ENCODE data around the gene TTI1. TPM values are rescaled to one million over a fixed set of nuclear protein-coding genes. Genes with fewer than 3 reads are reported as not detected.
"Not testable (repeated sequence)": the region's sequence is repeated elsewhere in the genome, so short reads cannot be mapped to it uniquely, and the experiment has no call there.

TTI1 gene
- total RNA-seq, 4 donors from 2014 or later = 5.1 to 14.7 (median 10.5) TPM

- intact Hi-C loops (cut with DNase I) = no loop called here
Observed at GRCh38 chr20:37969949-37970855, 63.1 kb downstream of the TTI1 start.

GRCh38 chr20:37968841-37969401 is 64.3 kb downstream of the TTI1 start:
- no peak overlapping the region for H3K4me3 ChIP-seq
- H3K4me1 ChIP-seq = no peaks in the 10 kb centered on the region
- H3K27me3 ChIP-seq = no peaks in the 10 kb centered on the region
- TF ChIP-seq CTCF (IDR thresholded peaks at IDR 0.05) (no peak), POLR2A (IDR thresholded peaks at IDR 0.05) (no peak)
- 79 to 80% methylated on average over 3 to 6 of the region's 6 CpGs for WGBS, 2 donors
- peaks cover 0 to 13% (median 0%) of the 10 kb centered on the region in 3 donors for H3K9me3 ChIP-seq
- intact Hi-C loops (cut with DNase I) = no loop called here
- H3K27ac ChIP-seq = no peak overlapping the region
- H3K36me3 ChIP-seq = no peaks in the 10 kb centered on the region
- no peak for DNase-seq

More at GRCh38 chr20:37969949-37970855, 63.1 kb downstream of the TTI1 start:
- Histone ChIP-seq H3K27ac (no peak overlapping the region), H3K27me3 (no peaks in the 10 kb centered on the region), H3K4me1 (no peaks in the 10 kb centered on the region), H3K9me3 (peaks cover 0 to 13% (median 0%) of the 10 kb centered on the region in 3 donors), H3K4me3 (no peak overlapping the region), H3K36me3 (no peaks in the 10 kb centered on the region)
- WGBS, 2 donors = 54 to 68% methylated on average over 7 of the region's 7 CpGs
- no peak for DNase-seq
- TF ChIP-seq CTCF (IDR thresholded peaks at IDR 0.05) = no peak

GRCh38 chr20:37963483-37963882 is 69.8 kb downstream of the TTI1 start:
- H3K27me3 ChIP-seq; H3K36me3 ChIP-seq; H3K9me3 ChIP-seq; DNase-seq; H3K4me3 ChIP-seq; H3K4me1 ChIP-seq; intact Hi-C loops (cut with DNase I); H3K27ac ChIP-seq: not testable (repeated sequence)
- 89 to 93% methylated on average over 2 of the region's 2 CpGs for WGBS, 2 donors

GRCh38 chr20:37961066-37961465 is 72.2 kb downstream of the TTI1 start:
- Histone ChIP-seq H3K4me1 (no peaks in the 10 kb centered on the region), H3K27me3 (peaks cover 0 to 8% (median 0%) of the 10 kb centered on the region in 4 donors), H3K36me3 (no peaks in the 10 kb centered on the region), H3K27ac (no peak overlapping the region), H3K4me3 (no peak overlapping the region), H3K9me3 (no peaks in the 10 kb centered on the region)
- TF ChIP-seq POLR2A (IDR thresholded peaks at IDR 0.05) (no peak), CTCF (IDR thresholded peaks at IDR 0.05) (no peak)
- intact Hi-C loops (cut with DNase I) = no loop called here
- 85% methylated on average over 1 of the region's 1 CpG for WGBS, 2 donors
- DNase-seq = no peak

GRCh38 chr20:37958856-37959520 is 74.3 kb downstream of the TTI1 start:
- Histone ChIP-seq H3K4me1 (no peaks in the 10 kb centered on the region), H3K4me3 (no peak overlapping the region), H3K27me3 (peaks cover 0 to 8% (median 0%) of the 10 kb centered on the region in 4 donors), H3K9me3 (no peaks in the 10 kb centered on the region), H3K27ac (no peak overlapping the region), H3K36me3 (no peaks in the 10 kb centered on the region)
- intact Hi-C loops (cut with DNase I) = no loop called here
- no peak for DNase-seq
- TF ChIP-seq POLR2A (IDR thresholded peaks at IDR 0.05) = no peak
- TF ChIP-seq CTCF (IDR thresholded peaks at IDR 0.05) = no peak
- WGBS, 2 donors = 90 to 94% methylated on average over 2 of the region's 2 CpGs
